RKO (cell line): ENCODE results near the gene RUNX2.
A peak's percentile ranks its signal among the peaks of the same experiment; 100 is the strongest.

Experiments
- DNase-seq: peaks from one replicate; pipeline ENCODE4 v3.0.0-alpha.2; 2016; ENCODE audit warnings: low spot score

Gene RUNX2

DNA sequence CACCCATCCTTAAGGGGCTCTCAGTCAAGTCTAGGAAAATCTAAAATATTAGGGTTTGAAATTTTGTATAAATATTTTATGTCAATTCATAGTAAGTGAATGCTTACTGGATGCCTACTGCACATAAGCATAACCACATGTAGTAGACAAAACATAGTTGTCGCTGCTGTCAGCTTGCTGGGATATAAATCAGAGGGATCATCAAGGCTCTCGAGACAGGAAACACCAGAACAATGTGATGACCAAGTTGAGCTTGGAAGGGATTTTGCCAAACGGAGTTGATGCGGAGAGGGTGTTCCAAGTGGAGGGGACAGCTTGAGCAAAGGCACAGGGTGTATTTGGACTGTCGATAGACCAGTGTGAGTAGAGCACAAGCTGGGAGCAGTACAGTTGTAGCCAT, 155.4 kb downstream of the RUNX2 start:
- DNase-seq: no peak

GRCh38 chr6:45486736-45487135, 158.6 kb downstream of the RUNX2 start:
- no peak for DNase-seq

DNA sequence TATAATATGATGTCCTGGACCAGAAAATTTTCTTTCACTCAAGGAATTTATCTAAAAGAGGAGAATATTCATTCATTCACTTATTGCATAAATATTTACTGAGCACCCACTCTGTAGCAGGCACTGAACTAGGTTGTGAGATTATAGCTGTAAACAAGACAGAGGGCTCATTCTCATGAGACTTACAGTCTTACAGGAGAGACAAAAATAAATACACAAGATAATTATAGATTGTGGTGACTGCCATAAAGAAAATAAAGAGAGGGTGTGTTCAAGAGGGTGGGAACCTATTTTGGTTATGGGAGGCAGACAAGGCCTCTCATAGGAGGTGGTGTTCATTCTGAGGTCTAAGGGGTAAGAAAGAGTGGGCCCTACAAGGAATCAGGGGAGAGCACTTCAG, 159.5 kb downstream of the RUNX2 start:
- no peak for DNase-seq

DNA sequence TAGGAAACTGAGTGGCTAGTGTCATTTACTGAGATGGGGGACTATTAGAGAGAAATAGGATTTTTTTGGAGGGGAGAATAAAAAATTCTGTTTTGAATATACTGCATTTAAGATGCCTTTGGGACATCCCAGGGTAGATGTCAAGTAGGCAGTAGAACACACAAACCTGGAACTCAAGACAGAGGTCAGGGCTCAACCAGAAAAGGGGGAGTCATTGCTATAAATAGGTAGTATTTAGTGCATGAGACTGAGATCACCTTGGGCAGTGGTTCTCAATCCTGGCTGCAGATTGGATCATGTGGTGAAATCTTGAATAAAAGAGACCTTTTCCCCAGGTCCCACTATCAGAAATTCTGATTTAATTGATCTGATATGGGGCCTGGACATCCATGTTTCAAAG, 160.1 kb downstream of the RUNX2 start:
- DNase-seq: no peak

GRCh38 chr6:45488889-45489288, 160.8 kb downstream of the RUNX2 start:
- no peak for DNase-seq

DNA sequence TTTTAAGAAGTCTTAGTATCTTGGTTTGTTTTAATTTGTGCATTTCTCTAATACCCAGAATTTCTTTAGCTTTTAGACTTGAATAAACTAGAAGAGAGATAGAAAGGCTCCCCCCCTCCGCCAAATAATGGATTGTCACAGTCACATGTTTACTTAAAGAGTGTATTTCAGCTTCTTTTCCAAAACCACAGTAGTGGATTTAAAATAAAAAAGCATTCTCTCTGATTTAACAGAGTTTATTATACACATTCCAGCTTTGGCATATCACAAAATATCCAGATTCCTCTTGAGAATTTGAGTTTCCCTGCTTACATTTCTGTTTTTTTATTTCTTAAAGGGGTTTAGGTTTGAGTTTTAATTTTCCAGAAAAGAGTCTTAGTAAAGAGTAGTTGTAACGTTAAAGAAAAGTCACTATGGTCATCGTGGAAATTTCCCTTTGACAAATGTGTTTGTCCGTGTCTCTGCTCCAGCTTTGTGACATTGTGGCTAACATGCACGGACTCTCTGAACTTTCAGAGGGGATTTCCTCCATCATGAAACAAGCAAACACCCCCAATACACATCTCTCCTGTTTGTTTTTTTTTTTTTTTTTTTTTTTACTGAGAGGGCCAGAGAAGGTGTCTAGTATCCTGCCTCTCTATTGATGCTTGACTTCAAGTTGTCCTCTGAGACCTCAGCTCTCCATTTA, 163.1 kb downstream of the RUNX2 start:
- no peak for DNase-seq

- DNase-seq: no peak
Observed at GRCh38 chr6:45491874-45492273, 163.7 kb downstream of the RUNX2 start.

- DNase-seq: no peak
Observed at GRCh38 chr6:45493761-45494160, 165.6 kb downstream of the RUNX2 start.

GRCh38 chr6:45494416-45495135, 166.4 kb downstream of the RUNX2 start:
- DNase-seq: no peak

DNA sequence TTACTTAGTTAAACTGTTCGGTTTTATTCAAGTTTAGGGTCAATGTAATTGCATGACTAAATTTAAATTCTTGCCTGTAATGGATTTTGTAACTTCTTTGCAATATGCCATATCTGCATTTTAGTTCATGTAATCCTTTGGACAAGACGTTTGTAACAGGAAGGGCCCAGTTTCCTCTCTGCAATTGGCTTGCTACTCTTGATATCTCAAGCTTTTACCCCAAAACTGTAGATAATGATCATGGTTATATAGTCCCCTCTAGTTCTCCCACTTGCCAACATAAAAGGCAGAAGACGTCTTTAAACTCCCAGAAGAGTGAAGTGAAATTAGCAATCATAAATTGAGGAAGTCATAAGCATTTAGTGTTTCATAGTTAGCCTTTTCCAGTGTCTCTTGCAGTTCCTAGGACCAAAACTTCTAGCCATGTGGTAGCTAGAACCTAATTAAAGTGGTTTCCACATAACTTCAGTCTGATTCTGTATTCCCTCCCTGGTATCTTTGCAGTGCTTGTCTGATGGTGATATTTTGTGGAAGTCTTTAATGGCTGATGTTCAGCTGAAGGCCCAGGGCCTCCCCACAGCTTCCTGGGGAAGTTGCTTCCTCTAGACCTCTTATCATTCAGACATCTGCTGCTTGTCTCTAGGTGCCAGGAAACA, 167.4 kb downstream of the RUNX2 start:
- DNase-seq: no peak

- no peak for DNase-seq
Observed at GRCh38 chr6:45496085-45496433, 167.9 kb downstream of the RUNX2 start.

DNA sequence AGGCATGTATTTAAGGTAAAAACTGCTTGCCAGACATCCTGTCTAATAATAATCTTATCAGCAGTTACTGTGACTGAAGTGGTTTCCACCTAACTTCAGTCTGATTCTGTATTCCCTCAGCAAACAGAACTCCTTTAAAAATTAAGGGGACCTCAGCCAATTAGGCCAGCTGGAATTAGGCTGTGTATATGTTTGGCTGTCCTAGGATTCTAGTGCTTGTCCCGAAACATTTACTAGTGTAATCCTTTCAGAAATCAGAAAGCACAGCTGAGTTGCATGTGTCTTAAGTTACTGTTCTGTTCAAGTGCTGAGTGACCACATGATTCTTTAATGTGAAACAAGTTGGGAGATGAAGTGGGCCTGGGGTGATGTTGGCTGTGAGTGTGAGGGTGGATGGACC, 170.5 kb downstream of the RUNX2 start:
- no peak for DNase-seq

DNA sequence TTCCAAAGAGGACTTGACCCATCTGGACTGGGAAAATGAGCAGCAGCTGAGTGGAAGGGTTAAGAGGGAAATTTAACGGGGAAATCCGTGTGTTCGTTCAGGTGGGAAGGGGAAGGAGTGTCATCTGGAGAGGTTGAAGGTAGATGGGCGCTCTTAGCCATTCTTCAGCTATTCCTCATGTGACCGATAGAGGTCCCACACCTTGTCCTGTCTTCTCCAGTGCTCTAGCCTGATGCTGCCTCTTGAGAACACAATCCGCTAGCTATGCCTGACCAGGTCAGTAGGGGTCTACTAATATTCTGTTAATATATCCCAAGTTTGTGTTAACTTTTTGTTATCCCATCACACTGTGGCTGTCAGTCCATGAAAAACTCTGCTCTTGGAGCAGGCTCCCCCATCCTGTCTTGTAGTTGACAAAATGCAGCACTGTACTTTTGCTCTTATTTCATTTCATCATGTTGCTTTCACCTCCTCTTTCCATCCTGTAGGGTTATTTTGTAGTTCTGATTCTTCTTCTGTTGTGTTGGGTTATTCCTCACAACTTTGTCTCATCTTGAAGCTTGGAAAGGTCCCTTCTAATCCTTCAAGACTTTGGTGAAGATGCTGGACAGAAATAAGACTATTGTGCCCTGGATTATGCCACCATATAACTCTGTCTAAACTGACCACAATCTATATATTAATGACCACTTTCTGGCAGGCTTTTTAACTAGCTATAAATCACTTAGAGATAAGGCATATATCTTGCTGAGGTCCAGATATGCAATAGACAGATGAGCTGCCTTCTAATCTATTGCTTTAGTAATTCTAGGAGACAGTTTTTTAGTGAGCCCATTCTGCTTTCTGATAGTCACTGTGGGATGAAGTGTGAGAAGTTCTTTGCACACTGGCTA, 173.0 kb downstream of the RUNX2 start:
- DNase-seq: no peak

GRCh38 chr6:45502456-45502855, 174.3 kb downstream of the RUNX2 start:
- DNase-seq: no peak

DNA sequence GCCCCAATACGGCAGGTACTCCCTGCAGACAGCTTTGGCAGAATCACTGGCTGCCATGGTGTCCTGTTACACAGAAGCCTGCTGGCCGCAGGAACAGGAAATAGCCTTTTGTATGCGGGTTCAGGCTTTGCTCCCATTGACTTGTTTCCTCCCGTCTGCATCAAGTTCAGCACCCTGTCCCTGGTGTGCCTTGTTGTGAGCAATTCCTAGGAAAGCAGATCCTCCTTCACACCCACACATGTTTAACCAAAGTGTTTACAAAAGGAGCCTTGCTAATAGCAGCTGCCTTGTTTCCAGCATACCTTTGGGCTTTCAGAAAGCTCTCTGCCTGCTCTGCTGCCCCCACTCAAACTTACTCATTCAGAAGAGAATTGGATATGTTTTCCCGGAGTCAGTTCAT, 176.8 kb downstream of the RUNX2 start:
- no peak for DNase-seq

- no peak for DNase-seq
Observed at GRCh38 chr6:45505470-45505869, 177.3 kb downstream of the RUNX2 start.

- no peak for DNase-seq
Observed at GRCh38 chr6:45507186-45507585, 179.1 kb downstream of the RUNX2 start.

DNA sequence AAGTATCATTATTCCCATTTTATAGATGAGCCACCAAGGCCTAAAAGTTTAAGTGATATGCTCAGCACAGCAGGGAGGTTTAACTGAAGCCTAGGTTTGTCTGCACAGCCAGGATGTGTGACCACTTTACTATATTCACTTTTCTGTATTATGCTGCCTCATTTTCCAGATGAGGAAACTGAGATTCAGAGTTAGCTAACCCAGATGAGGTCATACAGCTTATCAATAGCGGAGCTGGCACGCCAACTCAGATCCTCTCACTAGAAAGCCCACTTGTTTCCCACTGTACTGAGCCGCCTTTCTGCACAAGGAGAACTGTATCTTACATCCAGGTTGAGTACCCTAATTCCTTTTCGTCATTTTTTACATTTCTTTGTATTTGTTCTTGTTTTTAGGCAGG, 181.3 kb downstream of the RUNX2 start:
- no peak for DNase-seq

DNA sequence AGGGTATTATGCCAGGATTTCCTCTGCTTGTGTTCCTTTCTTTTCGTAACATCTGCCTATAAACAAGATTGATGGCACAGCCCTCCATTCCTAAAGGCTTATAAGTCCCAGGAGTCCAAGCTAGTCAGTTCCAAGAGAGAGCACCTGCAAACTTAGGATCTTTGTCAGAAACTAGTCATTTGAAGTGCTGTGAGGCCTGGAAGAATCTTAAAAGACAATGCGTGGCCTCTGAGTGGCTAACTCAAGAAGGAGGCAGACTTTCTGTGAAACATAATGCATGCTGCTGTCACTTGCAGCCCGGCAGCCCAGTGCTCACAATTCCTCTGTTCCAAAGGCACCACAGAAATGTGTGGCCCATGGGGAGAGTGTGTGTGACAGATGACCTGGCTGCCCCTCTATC, 184.6 kb downstream of the RUNX2 start:
- no peak for DNase-seq

GRCh38 chr6:45513213-45513618, 185.1 kb downstream of the RUNX2 start:
- no peak for DNase-seq

- DNase-seq: no peak
Observed at GRCh38 chr6:45513843-45514242, 185.7 kb downstream of the RUNX2 start.

DNA sequence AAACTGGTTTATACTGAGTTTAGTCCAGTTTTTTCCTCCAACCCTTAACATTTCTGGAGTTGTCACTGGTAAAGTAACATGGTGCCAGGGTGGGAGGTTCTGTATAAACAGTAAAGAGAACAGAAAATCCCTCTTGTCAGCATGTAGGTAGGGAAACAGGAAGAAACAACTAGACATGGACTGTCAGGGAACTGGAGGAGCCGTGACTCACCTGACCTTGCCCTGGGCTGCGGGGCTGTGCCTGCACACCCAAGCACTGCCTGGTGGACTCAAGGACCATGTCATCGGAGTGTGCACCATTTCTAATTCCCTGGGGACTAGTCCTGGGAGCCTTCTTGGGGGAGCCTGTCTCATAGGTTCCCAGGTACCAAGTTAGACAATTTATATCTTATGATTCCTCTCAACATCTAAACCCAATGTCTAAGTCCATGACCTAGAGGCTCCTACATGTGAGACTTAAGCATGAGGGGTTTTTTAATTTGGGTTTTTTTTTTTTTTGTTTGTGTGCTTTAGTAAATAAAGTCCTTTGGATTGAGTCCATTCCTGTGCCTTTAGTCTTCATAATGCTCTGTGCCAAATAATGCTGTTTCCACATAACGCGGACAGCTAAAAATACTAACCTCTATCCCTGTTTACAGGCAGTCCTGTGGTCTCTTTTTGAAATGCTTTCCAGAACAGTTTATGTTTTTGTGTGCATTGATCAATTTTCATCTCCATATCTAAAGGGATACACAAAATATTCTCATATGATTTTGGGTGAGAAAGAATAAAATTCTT, 186.5 kb downstream of the RUNX2 start:
- DNase-seq: peak; percentile 2
